GM23338 (cell line): Measurements from ENCODE around the gene ARX. TPM values are rescaled to one million over a fixed set of nuclear protein-coding genes. Genes with fewer than 3 reads are reported as not detected.

Experiments used
- ATAC-seq: fragments of 200-7000 bp; cut with Tn5 transposase; 3 replicates; pipeline ENCODE4 v1.9.1; 2020
- DNase-seq: peaks from one replicate; pipeline ENCODE4 v3.0.0-alpha.2; 2015; ENCODE audit warnings: low spot score
- H2AFZ ChIP-seq: fragments of 200-600 bp; sonication (generic); 2 replicates; pipeline ENCODE4 v1.8.0; 2016; ENCODE audit warnings: antibody characterized with exemption, mild to moderate bottlenecking, moderate library complexity
- H3F3A ChIP-seq: fragments of 200-600 bp; sonication (generic); replicated peaks from 2 replicates; pipeline ENCODE4 v1.8.0; 2017; ENCODE audit warnings: antibody characterized with exemption, mixed run types, low read depth
- H3K27ac ChIP-seq: fragments of 200-600 bp; sonication (generic); 2 replicates; pipeline ENCODE4 v1.6.1; 2016; ENCODE audit warnings: low read depth
- H3K27me3 ChIP-seq: fragments of 200-600 bp; sonication (generic); 2 replicates; pipeline ENCODE4 v1.8.0; 2016; ENCODE audit warnings: mild to moderate bottlenecking, mixed run types, moderate library complexity; ENCODE audit not compliant: insufficient read depth
- H3K36me3 ChIP-seq: fragments of 200-600 bp; sonication (generic); 2 replicates; pipeline ENCODE4 v1.8.0; 2016; ENCODE audit warnings: mild to moderate bottlenecking; ENCODE audit not compliant: insufficient read depth
- H3K4me1 ChIP-seq: fragments of 200-600 bp; sonication (generic); 2 replicates; pipeline ENCODE4 v1.8.0; 2016; ENCODE audit warnings: mild to moderate bottlenecking, moderate library complexity; ENCODE audit not compliant: insufficient read depth
- H3K4me2 ChIP-seq: fragments of 200-600 bp; sonication (generic); 2 replicates; pipeline ENCODE4 v1.7.1; 2017; ENCODE audit warnings: mixed run types
- H3K4me3 ChIP-seq: fragments of 200-600 bp; sonication (generic); 2 replicates; pipeline ENCODE4 v1.6.1; 2016; ENCODE audit warnings: mixed run types
- H3K79me2 ChIP-seq: fragments of 200-600 bp; sonication (generic); replicated peaks from 2 replicates; pipeline ENCODE4 v1.8.0; 2017; ENCODE audit warnings: mild to moderate bottlenecking; ENCODE audit not compliant: insufficient read depth
- H3K9me2 ChIP-seq: fragments of 200-600 bp; sonication (generic); 2 replicates; pipeline ENCODE4 v1.8.0; 2017; ENCODE audit not compliant: insufficient read depth
- H4K20me1 ChIP-seq: fragments of 200-600 bp; sonication (generic); replicated peaks from 2 replicates; pipeline ENCODE4 v1.8.0; 2017; ENCODE audit warnings: mild to moderate bottlenecking; ENCODE audit not compliant: insufficient read depth
- H3K27ac Mint-ChIP-seq: 2 replicates; pipeline ENCODE4 v1.8.0; 2020; ENCODE audit warnings: inconsistent platforms, mild to moderate bottlenecking, moderate library complexity, mixed read lengths
- H3K27me3 Mint-ChIP-seq: 3 replicates; pipeline ENCODE4 v1.8.0; 2022; ENCODE audit warnings: low read depth, mild to moderate bottlenecking, moderate library complexity, mixed read lengths, inconsistent platforms; ENCODE audit not compliant: insufficient read depth, poor library complexity
- H3K36me3 Mint-ChIP-seq: 3 replicates; pipeline ENCODE4 v1.8.0; 2021; ENCODE audit warnings: low read depth, mild to moderate bottlenecking, inconsistent platforms, moderate library complexity, mixed read lengths
- H3K4me1 Mint-ChIP-seq: 3 replicates; pipeline ENCODE4 v1.8.0; 2020; ENCODE audit warnings: mild to moderate bottlenecking, inconsistent platforms, mixed read lengths
- H3K4me3 Mint-ChIP-seq: 3 replicates; pipeline ENCODE4 v1.8.0; 2021; ENCODE audit warnings: moderate library complexity, mild to moderate bottlenecking, inconsistent platforms, mixed read lengths
- H3K9me3 Mint-ChIP-seq: 3 replicates; pipeline ENCODE4 v1.8.0; 2020; ENCODE audit warnings: moderate library complexity, mild to moderate bottlenecking, inconsistent platforms, mixed read lengths
- CREB1 ChIP-seq: fragments of 250-450 bp; sonication (Bioruptor Pico); IDR thresholded peaks from 2 replicates; pipeline ENCODE4 v1.5.0; 2020; ENCODE audit warnings: low read depth, mild to moderate bottlenecking, moderate library complexity
- EZH2 ChIP-seq: fragments of 200-600 bp; sonication (generic); IDR thresholded peaks from one replicate; pipeline ENCODE4 v1.8.0; 2017; ENCODE audit warnings: antibody characterized with exemption, mild to moderate bottlenecking, low read depth; ENCODE audit not compliant: unreplicated experiment
- JUNB ChIP-seq: IDR thresholded peaks from one replicate; pipeline ENCODE4 v1.6.1; 2016; ENCODE audit warnings: antibody characterized with exemption; ENCODE audit not compliant: unreplicated experiment
- NANOG ChIP-seq: IDR thresholded peaks from 2 replicates; pipeline ENCODE4 v1.6.1; 2016; ENCODE audit warnings: antibody characterized with exemption, borderline replicate concordance
- REST ChIP-seq: IDR thresholded peaks from one replicate; pipeline ENCODE4 v1.6.1; 2018; ENCODE audit warnings: antibody characterized with exemption; ENCODE audit not compliant: unreplicated experiment
- STAT1 ChIP-seq: IDR thresholded peaks from one replicate; pipeline ENCODE4 v1.6.1; 2016; ENCODE audit warnings: antibody characterized with exemption; ENCODE audit not compliant: unreplicated experiment
- ZNF114 ChIP-seq: fragments of 250-450 bp; sonication (Bioruptor Pico); IDR thresholded peaks from 2 replicates; pipeline ENCODE4 v1.5.0; 2020; ENCODE audit warnings: mild to moderate bottlenecking, moderate library complexity
- ZNF331 ChIP-seq: fragments of 250-450 bp; sonication (Bioruptor Pico); IDR thresholded peaks from 2 replicates; pipeline ENCODE4 v1.5.0; 2020; ENCODE audit warnings: low read depth, mild to moderate bottlenecking, moderate library complexity
- ZNF462 ChIP-seq: fragments of 250-450 bp; sonication (Bioruptor Pico); IDR thresholded peaks from 2 replicates; pipeline ENCODE4 v1.5.0; 2020; ENCODE audit warnings: mild to moderate bottlenecking, moderate library complexity
- polyA plus RNA-seq: library from polyadenylated mRNA; unstranded; fragments of >200 nt; fragmentation: Nextera tagmentation; extraction: Ambion mirVana; gene quantifications from 2 replicates; pipeline ENCODE4 v1.2.1, GENCODE V29; 2016
- total RNA-seq: library from RNA; depleted of rRNA; stranded (reverse); fragments of >200 nt; shearing (Covaris generic); gene quantifications from 2 replicates; pipeline ENCODE4 v1.2.3, GENCODE V29; 2014

The ARX gene
- total and polyA plus RNA-seq, 2 experiments from 2014 or later, result 0.13 TPM; not detected in 1

- DNase-seq (no peak), ATAC-seq (no peak)
- no peaks in the 10 kb centered on the region for H3K36me3 ChIP-seq
- Mint-ChIP-seq H3K27me3 (peaks cover 16% of the 10 kb centered on the region), H3K36me3 (no peaks in the 10 kb centered on the region), H3K27ac (no peak overlapping the region), H3K4me3 (no peak overlapping the region), H3K9me3 (no peaks in the 10 kb centered on the region), H3K4me1 (peaks cover 23% of the 10 kb centered on the region)
- H3K9me2 ChIP-seq, result no peaks in the 10 kb centered on the region
- TF ChIP-seq CREB1 (CRISPR knock-in tag), result no peak
- no peak for TF ChIP-seq STAT1
- TF ChIP-seq EZH2, result no peak
- no peak for TF ChIP-seq REST
- no peak for TF ChIP-seq ZNF331
- TF ChIP-seq ZNF462 (CRISPR knock-in tag), result no peak
- TF ChIP-seq JUNB, result no peak
- no peak for TF ChIP-seq NANOG
- no peak for TF ChIP-seq ZNF114 (CRISPR knock-in tag)
- no peak overlapping the region for H3K4me3 ChIP-seq
- no peaks in the 10 kb centered on the region for H4K20me1 ChIP-seq
- H2AFZ ChIP-seq, result no peak overlapping the region
- H3K4me2 ChIP-seq, result no peak overlapping the region
- H3K27ac ChIP-seq, result no peak overlapping the region
- H3K27me3 ChIP-seq, result peaks cover 7% of the 10 kb centered on the region
- no peaks in the 10 kb centered on the region for H3K79me2 ChIP-seq
- H3K4me1 ChIP-seq, result peaks cover 17% of the 10 kb centered on the region
- no peaks in the 10 kb centered on the region for H3F3A ChIP-seq
These were observed 13.0 kb upstream of the ARX start for GRCh38 chrX:25028726-25029125.
